ENCODE data around the gene ACSM3.

DNA sequence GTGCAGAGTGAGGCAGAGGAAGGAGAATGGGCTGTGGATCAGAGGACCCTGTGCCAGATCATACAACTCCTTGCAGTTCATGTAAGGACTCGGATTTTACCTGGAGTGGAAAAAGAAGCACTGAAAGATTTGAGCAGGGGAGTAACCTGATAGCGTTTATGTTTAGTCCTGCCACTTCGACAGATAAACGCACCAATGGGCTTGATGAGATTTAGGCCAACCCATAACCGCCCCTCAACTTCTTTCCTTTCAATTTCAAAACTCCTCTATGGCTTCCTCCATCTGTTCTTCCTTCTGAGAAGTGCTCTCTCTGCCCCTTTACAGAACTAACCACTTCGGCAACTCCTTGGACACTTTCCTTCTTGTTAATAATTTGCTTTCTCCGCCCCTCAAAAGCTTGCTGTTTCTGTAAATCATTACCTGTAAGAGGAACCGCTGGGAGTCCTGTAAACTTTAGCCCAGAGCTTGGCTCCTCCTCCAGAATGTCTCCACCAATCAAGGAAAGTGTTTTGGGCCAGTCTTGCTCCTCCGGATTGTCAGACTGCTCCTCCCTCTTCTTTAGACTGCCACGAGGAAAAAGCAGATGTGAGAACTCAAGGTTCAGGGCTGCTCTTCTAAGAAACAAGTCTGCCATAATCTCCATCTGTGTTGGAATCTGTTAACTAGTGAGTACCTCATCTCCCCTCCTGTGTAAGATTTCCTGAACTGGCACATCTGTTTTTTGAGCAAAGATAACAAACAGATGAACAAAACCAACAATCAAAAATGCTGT lies at the start of gene ACSM3:
- TF ChIP-seq, protein P1, sequence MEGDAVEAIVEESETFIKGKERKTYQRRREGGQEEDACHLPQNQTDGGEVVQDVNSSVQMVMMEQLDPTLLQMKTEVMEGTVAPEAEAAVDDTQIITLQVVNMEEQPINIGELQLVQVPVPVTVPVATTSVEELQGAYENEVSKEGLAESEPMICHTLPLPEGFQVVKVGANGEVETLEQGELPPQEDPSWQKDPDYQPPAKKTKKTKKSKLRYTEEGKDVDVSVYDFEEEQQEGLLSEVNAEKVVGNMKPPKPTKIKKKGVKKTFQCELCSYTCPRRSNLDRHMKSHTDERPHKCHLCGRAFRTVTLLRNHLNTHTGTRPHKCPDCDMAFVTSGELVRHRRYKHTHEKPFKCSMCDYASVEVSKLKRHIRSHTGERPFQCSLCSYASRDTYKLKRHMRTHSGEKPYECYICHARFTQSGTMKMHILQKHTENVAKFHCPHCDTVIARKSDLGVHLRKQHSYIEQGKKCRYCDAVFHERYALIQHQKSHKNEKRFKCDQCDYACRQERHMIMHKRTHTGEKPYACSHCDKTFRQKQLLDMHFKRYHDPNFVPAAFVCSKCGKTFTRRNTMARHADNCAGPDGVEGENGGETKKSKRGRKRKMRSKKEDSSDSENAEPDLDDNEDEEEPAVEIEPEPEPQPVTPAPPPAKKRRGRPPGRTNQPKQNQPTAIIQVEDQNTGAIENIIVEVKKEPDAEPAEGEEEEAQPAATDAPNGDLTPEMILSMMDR (IDR thresholded peaks at IDR 0.05) = no peak
- no peak for TF ChIP-seq POLR2A (IDR thresholded peaks at IDR 0.05)
- TF ChIP-seq POLR2AphosphoS5 (IDR thresholded peaks at IDR 0.05) = no peak

All from breast epithelium (tissue), 3 donors.